ENCODE results near the gene ATP6V1E1.

DNA sequence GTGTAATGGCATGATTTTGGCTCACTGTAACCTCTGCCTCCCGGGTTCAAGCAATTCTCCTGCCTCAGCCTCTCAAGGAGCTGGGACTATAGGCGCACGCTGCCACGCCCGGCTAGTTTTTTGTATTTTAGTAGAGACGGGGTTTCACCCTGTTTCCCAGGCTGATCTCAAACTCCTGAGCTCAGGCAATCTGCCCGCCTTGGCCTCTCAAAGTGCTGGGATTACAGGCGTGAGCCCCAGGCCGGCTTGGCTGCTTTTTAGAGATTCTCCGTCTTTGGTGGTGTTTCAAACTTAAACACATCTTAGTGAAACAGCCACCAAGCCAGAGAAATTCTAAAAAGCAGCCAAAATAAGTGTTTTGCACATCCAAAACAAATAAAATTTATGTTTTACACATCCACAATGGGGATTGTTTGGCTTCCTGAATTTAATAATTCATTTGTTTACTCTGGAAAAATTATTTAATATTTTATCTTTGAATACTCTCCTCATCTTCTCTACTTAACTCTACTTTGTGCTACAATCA lies 28.4 kb upstream of the ATP6V1E1 start:
- TF ChIP-seq ZFP30 (CRISPR knock-in tag; IDR thresholded peaks at IDR 0.05): no peak
- TF ChIP-seq CSDC2 (CRISPR knock-in tag; IDR thresholded peaks at IDR 0.05): no peak
- no peak for TF ChIP-seq ISL1 (CRISPR knock-in tag; IDR thresholded peaks at IDR 0.05)
- TF ChIP-seq ZFP3 (CRISPR knock-in tag; IDR thresholded peaks at IDR 0.05): no peak
- TF ChIP-seq ZC3H10 (CRISPR knock-in tag; IDR thresholded peaks at IDR 0.05): no peak
- TF ChIP-seq BACH2 (CRISPR knock-in tag; IDR thresholded peaks at IDR 0.05; ENCODE audit: borderline replicate concordance): no peak
- TF ChIP-seq PPARA (CRISPR knock-in tag; IDR thresholded peaks at IDR 0.05; ENCODE audit: borderline replicate concordance): no peak
- no peak for TF ChIP-seq RARB (CRISPR knock-in tag; IDR thresholded peaks at IDR 0.05)
- TF ChIP-seq ARNTL (CRISPR knock-in tag; IDR thresholded peaks at IDR 0.05; ENCODE audit: borderline replicate concordance, low read depth): no peak
- no peak for TF ChIP-seq TOX (CRISPR knock-in tag; IDR thresholded peaks at IDR 0.05; ENCODE audit: borderline replicate concordance)
- no peak for TF ChIP-seq ZNF8 (CRISPR knock-in tag; IDR thresholded peaks at IDR 0.05)
- TF ChIP-seq ZNF565 (CRISPR knock-in tag; conservative IDR thresholded peaks at IDR 0.05; ENCODE audit: low read depth): no peak

Measured in SK-N-SH treated with all-trans-retinoic acid at 6 μM for 48 hours (cell line).